Endodermal cell (in vitro differentiated cells): ENCODE data around the gene SERPINE3. TPM values are rescaled to one million over a fixed set of nuclear protein-coding genes. Genes with fewer than 3 reads are reported as not detected.
A peak's percentile ranks its signal among the peaks of the same experiment; 100 is the strongest.

Experiments
- DNase-seq: peaks from one replicate; pipeline ENCODE4 v3.0.0-alpha.2; 2017
- H3K27ac ChIP-seq: 2 replicates; pipeline ENCODE4 v1.5.1; 2013; ENCODE audit warnings: mild to moderate bottlenecking, low read depth, low read length, moderate library complexity
- H3K27me3 ChIP-seq: 2 replicates; pipeline ENCODE4 v1.6.1; 2013; ENCODE audit warnings: mild to moderate bottlenecking, low read length, moderate library complexity; ENCODE audit not compliant: insufficient read depth, control insufficient read depth, poor library complexity, severe bottlenecking
- H3K36me3 ChIP-seq: 2 replicates; pipeline ENCODE4 v1.7.0; 2013; ENCODE audit warnings: mild to moderate bottlenecking, low read length, moderate library complexity; ENCODE audit not compliant: control insufficient read depth, insufficient read depth
- H3K4me1 ChIP-seq: one replicate; pipeline ENCODE4 v1.7.0; 2013; ENCODE audit warnings: low read length; ENCODE audit not compliant: control insufficient read depth, insufficient read depth
- H3K4me3 ChIP-seq: 2 replicates; pipeline ENCODE4 v1.5.1; 2013; ENCODE audit warnings: mild to moderate bottlenecking, low read length, moderate library complexity
- H3K9ac ChIP-seq: 2 replicates; pipeline ENCODE4 v1.6.1; 2013; ENCODE audit warnings: mild to moderate bottlenecking, low read length, moderate library complexity; ENCODE audit not compliant: poor library complexity, severe bottlenecking; ENCODE audit errors: extremely low read depth
- H3K9me3 ChIP-seq: 2 replicates; pipeline ENCODE4 v1.6.1; 2013; ENCODE audit warnings: mild to moderate bottlenecking, low read length, moderate library complexity; ENCODE audit not compliant: control insufficient read depth
- H3K27ac Mint-ChIP-seq: 2 replicates; pipeline ENCODE4 v1.8.0; 2020; ENCODE audit warnings: mixed read lengths
- H3K27me3 Mint-ChIP-seq: 2 replicates; pipeline ENCODE4 v1.8.0; 2021; ENCODE audit warnings: mild to moderate bottlenecking, mixed read lengths; ENCODE audit not compliant: insufficient read depth
- H3K36me3 Mint-ChIP-seq: 2 replicates; pipeline ENCODE4 v1.8.0; 2020; ENCODE audit warnings: low read depth, mixed read lengths
- H3K4me1 Mint-ChIP-seq: 2 replicates; pipeline ENCODE4 v1.8.0; 2020; ENCODE audit warnings: mixed read lengths
- H3K4me3 Mint-ChIP-seq: 2 replicates; pipeline ENCODE4 v1.8.0; 2020; ENCODE audit warnings: mild to moderate bottlenecking, moderate library complexity, mixed read lengths
- H3K9me3 Mint-ChIP-seq: 2 replicates; pipeline ENCODE4 v1.8.0; 2020; ENCODE audit warnings: mild to moderate bottlenecking, mixed read lengths
- CTCF ChIP-seq: fragments of 200-600 bp; sonication (generic); conservative IDR thresholded peaks from 2 replicates; pipeline ENCODE4 v1.5.0; 2021; ENCODE audit warnings: antibody characterized with exemption, mild to moderate bottlenecking
- WGBS, 2 experiments: methylation state at CpG; one replicate each; pipeline versions ENCODE4 v1.1.5 to v1.1.7; 2013; ENCODE audit warnings: missing lambda C conversion rate in 2 of 2, mixed read lengths in 1 of 2; ENCODE audit not compliant: insufficient coverage in 1 of 2, insufficient read length in 1 of 2; 5-methylcytosine and 5-hydroxymethylcytosine counted together
- total RNA-seq, 2 donors: library from RNA; stranded (reverse); fragmentation: NEBNext Ultra II Directional in 1 of 2; extraction: Animal tissue kit (Norgen Biotek cat#: 25700) in 1 of 2; gene quantifications; 2 replicates in 1 of 2; 3 replicates in 1 of 2; pipeline ENCODE4 v1.2.1, GENCODE V29; 2021

The SERPINE3 gene
- total RNA-seq, 2 donors from 2014 or later: 0.89 TPM; not detected in 1

- Mint-ChIP-seq H3K36me3 (no peaks in the 10 kb centered on the region), H3K4me1 (no peaks in the 10 kb centered on the region), H3K27me3 (peaks cover 6% of the 10 kb centered on the region), H3K9me3 (no peaks in the 10 kb centered on the region), H3K4me3 (no peak overlapping the region), H3K27ac (no peak overlapping the region)
- H3K9me3 ChIP-seq: no peaks in the 10 kb centered on the region
- H3K9ac ChIP-seq: no peak overlapping the region
- H3K27ac ChIP-seq: no peak overlapping the region
- H3K27me3 ChIP-seq: no peaks in the 10 kb centered on the region
- DNase-seq: no peak
- H3K36me3 ChIP-seq: no peaks in the 10 kb centered on the region
- 92 to 94% methylated on average over 3 of the region's 3 CpGs for WGBS, 2 experiments
- no peak for TF ChIP-seq CTCF
- peaks cover 4% of the 10 kb centered on the region for H3K4me1 ChIP-seq
- no peak overlapping the region for H3K4me3 ChIP-seq
Measured at GRCh38 chr13:51330791-51331190, 8.7 kb upstream of the SERPINE3 start.

- WGBS, 2 experiments: 75 to 83% methylated on average over 5 to 6 of the region's 6 CpGs
- H3K9me3 ChIP-seq: no peaks in the 10 kb centered on the region
- Mint-ChIP-seq H3K9me3 (no peaks in the 10 kb centered on the region), H3K4me1 (peaks cover under 1% of the 10 kb centered on the region), H3K36me3 (no peaks in the 10 kb centered on the region), H3K27ac (no peak overlapping the region), H3K27me3 (peaks cover 6% of the 10 kb centered on the region), H3K4me3 (no peak overlapping the region)
- H3K4me1 ChIP-seq: peaks cover 4% of the 10 kb centered on the region
- DNase-seq: peak; percentile 34
- no peak for TF ChIP-seq CTCF
- H3K36me3 ChIP-seq: no peaks in the 10 kb centered on the region
- no peaks in the 10 kb centered on the region for H3K27me3 ChIP-seq
- no peak overlapping the region for H3K4me3 ChIP-seq
- no peak overlapping the region for H3K27ac ChIP-seq
- H3K9ac ChIP-seq: no peak overlapping the region
Measured at GRCh38 chr13:51331354-51331861, 8.1 kb upstream of the SERPINE3 start.

DNA sequence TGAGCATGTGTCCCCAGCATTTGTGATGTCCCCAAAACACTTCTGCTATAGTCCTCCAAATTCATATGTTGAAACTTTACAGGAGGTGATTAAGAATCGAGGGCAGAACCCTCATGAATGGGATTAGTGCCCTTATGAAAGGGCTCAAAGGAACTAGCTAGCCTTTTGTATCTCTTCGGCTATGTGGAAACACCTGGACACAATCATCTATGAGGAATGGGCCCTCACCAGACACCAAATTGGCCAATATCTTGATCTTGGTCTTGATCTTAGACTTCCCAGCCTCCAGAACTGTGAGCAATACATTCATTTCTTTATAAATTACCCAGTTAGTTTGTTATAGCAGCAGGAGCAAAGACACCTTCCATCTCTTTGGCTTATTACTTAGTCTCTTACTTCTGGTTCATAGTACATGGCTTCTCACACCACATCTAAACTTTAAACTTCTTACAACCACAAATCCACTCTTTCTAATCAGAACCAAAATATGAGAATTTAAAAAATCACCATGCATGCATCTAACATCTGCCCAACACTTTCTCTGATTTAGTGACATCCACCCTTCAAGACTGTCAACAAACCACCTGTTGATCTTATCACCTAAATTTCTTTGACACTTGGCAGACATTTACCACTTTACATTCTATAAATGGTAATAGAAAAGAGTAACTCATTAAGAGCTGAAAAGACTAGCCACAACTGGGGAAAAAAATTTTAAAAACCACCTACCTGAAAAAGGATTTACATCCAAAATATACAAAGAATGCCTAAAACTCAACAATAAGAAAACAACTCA is 6.7 kb upstream of the SERPINE3 start:
- Mint-ChIP-seq H3K4me1 (peaks cover 4% of the 10 kb centered on the region), H3K27ac (no peak overlapping the region), H3K4me3 (no peak overlapping the region), H3K27me3 (peaks cover 6% of the 10 kb centered on the region), H3K36me3 (no peaks in the 10 kb centered on the region), H3K9me3 (no peaks in the 10 kb centered on the region)
- DNase-seq: no peak
- no peak overlapping the region for H3K9ac ChIP-seq
- H3K36me3 ChIP-seq: no peaks in the 10 kb centered on the region
- 90 to 93% methylated on average over 2 of the region's 2 CpGs for WGBS, 2 experiments
- no peak overlapping the region for H3K4me3 ChIP-seq
- H3K9me3 ChIP-seq: no peaks in the 10 kb centered on the region
- H3K4me1 ChIP-seq: peaks cover 4% of the 10 kb centered on the region
- no peak for TF ChIP-seq CTCF
- no peaks in the 10 kb centered on the region for H3K27me3 ChIP-seq
- H3K27ac ChIP-seq: no peak overlapping the region
